ENCODE results near the gene TSPAN2.

Gene TSPAN2

DNA sequence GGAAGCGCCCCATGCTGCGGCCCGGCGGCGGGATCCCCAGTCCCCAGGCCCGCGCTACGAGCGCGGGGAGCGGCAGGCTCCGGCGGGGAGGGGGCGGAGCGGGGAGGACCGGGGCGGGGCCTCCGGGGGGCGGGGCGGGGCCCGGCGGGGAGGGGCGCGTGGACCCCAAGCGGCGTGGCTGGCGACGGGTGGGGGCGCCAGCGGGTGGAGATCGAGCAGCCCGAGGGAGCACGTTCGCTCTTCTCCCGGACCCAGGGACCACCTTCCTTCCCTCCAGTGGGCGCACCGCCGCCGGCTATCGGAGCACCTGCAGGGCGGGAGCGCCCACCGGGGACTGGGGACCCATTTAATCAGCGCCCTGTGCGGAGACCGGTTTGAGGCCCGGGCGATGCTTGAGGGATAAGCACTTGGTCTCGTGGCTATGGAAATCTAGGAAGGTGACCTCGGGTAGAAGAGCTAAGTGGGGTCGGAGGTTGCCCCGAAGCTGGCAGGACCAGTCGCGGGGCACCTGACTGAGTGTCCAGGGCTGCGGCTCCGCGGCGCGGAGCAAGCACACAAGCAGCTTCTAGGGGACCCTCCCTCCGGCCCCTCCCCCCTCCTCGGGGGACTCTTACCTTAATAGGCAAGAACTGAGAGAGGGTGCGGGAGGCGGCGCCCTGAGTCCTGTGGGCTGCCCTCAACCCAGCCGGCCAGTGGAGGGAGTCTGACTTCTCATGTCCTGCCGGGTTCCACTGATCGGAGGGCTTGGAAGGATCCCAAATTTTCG, at the start of gene TSPAN2:
Gene TSPAN2, minus strand, starts transcription at position 84 of the 766 bp plus-strand sequence. Its CDS starts 71 bp downstream, at position 13.
- peak; percentile 33 for DNase-seq (ENCODE audit: low read depth)

DNA sequence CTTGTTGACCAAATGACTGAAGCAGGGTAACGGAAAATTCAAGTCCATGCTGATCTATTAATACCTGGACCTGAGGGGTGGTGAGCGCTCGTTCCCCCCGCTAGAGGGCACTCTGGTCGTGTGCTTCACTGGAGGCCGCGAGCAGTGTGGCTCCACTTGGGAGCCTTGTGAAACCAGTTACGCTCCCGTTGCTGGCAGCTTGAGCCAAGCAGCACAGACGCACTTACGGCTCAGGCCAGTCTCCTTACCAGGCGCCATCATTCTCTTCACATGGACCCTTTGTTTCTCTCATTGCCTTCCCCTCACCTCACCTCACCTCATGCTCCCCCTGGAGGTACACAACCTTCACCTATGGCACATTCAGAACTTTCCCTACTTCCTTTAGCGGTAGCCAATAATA, 49.7 kb upstream of the TSPAN2 start:
- DNase-seq (ENCODE audit: low read depth) = peak; percentile 51

DNA sequence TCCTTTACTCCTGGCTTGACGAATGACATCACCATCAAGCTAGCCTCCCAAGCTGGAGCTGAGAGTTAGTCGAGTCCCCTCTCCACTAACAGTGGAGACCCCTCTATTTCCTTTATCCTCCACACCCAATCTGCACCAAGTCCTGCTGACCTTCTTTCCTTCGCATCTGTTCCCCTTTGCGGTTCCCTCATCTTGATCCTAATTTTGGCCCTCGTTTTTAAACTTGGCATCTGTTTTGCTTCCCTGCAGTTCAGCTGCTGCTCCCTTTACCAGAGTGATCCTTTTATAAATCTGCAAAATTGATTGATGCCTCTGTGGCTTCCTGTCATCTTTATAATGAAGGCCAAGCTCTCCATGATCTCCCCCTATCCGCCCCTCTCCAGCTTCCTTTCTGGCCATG, 49.0 kb upstream of the TSPAN2 start:
- no peak for DNase-seq (ENCODE audit: low read depth)

DNA sequence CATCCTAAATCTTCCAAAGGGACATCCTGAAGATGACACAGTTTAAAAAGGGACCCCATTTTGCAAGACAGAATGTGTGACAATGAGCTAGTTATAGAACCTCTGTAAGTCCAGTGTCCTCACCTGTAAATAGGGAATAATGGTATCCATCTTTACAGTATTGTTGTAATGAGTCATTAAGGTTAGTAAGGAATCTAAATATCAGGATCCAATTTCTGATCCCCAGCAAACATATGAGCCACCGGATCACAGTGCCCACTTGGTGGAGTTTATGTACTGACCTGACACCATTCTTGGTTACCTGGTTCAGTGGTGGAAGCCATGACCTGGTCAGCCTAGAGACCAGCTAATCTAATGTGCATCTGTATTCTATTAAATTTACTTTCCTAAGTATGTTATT, 47.9 kb upstream of the TSPAN2 start:
- DNase-seq (ENCODE audit: low read depth) = no peak

DNA sequence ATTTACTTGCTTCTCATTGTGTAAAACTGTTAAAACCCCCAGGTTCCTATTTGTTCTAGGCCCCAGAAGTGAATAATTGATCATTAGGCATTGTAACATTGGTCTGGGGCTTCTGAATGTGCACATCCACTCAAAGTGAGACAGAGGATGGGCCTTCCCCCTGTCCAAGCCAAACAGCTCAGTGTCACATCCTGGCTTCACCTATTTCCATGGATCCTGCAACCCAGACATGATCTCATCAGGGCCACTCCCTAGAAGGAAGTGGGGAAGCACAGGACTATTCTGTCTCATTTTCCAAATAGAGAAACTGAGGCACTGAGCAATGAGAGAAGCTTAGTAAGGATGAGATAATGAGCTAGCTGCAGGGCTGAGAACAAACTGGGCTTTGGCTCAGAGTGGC, 47.4 kb upstream of the TSPAN2 start:
- DNase-seq (ENCODE audit: low read depth) = no peak

DNA sequence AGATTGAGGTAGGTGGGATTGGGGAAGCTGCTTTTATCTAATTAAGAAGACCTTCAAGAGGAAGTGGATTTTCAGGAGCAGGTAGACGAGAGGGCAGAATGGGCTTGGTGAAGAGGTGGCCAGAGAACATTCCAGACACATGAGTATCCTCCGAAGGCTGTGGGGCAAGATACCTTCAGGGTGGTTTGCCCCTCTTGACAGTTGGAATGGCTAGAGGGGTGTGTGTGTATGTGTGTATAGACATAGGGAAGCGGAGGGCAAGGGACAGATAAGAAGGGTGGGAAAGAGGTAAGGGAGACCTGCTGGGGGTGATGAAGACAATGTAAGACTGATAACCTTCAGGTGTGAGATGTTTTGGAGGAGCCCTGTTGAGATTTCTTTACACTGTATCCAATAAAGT, 46.8 kb upstream of the TSPAN2 start:
- DNase-seq (ENCODE audit: low read depth) = no peak

DNA sequence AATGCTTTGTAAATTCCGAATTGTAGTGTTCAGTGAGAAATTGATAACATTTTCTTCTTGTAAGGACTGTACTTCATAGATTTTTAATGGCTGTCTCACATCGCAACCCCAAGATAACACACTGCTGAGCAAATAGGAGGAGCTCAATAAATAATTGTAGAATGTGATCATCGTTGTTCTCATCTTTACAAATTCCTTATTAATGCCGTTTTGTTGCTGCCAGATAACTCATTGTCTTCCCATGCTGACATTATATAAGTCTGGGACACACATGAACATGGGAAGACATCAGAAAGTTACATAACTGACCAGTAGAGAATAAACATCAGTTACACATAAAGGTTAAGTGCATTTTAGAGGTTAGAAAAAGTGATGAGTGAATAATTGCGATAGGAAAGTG, 46.4 kb upstream of the TSPAN2 start:
- DNase-seq (ENCODE audit: low read depth) = no peak

DNA sequence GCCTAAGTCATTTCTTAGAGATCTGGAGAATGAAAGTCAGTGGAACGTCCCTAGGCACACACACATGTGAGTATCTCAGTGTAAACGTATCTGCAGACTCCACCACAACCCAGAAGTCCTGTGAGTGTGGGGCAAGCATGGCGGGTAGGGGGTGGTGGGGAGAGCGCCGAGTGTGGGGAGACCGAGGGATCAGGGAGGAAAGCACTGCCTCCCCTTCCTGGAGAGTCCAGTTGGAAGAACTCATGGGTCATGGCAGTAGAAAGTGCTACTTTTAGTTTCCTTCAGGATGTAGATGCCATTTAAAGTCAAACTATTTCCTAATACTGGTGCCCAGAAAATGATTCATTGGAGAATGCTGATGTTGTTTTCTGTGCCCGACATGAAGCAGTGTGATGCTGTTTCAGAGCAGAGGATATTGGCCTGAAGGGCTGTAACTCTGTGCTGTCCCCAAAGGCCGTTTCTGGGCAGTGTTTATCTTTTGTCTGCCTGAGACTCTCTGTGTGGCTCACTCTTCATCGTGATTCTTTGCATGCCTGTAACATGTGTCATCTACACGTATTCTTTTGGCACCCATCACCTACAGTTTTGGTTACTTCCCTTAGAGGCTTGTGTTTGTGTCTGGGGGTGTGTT, 45.7 kb upstream of the TSPAN2 start:
- DNase-seq (ENCODE audit: low read depth) = no peak

DNA sequence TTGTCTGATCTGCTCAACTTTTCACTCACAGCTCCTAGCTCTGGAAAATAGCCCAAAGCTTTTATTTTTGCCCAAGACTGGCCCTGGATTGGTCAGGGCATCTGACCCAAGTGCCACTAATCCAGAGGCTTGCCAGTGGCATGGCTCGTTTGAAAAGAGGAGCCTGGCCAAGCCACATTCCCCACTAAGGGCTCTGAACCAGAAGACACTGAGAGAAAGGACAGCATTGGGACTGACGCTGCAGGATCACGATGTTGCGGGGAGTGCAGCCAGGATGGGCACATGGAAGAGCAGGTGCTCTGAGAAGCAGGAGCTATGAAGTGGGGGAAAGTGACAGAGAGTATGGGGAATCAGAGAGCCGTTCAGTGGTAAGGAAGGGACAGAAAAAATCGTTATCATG, 44.9 kb upstream of the TSPAN2 start:
- DNase-seq (ENCODE audit: low read depth) = no peak

DNA sequence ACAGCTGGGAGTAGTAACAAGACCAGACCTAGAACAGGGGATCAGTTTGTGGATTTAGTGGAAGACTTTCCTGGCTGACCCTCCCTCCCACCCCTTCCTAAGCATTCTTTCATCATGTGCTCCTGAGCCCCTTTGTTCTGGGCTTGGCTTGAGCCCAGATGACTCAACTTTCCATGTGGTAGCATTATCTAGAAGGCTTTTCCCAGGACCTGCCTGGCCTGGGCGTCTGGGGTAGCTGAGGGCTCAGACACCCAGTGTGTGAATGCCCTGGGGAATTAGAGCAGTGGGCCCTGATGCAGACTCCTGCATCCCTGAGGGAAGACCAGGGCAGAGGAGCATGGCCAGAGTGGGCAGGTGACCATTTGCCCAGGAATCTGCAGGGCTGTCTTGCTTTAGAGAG, 44.1 kb upstream of the TSPAN2 start:
- no peak for DNase-seq (ENCODE audit: low read depth)

DNA sequence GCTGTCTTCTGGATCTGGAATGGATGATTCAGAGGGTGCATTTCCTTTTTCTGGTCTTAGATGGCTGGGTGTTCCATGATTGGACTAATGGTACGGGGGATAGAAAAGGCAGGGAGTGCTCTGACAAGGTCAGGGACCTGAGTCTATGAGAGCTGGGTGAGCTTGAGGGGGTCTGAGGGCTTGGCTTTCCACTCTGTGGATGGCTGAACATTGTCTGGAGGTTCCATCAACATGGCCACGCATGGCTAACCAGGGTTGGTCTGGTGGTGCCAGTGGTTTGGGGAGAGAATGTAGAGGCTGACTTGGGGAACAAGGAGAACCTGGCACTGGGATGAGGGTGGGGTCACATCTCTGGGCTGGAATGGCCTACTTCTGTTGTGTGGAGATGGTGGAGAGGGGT, 41.5 kb upstream of the TSPAN2 start:
- DNase-seq (ENCODE audit: low read depth) = no peak

DNA sequence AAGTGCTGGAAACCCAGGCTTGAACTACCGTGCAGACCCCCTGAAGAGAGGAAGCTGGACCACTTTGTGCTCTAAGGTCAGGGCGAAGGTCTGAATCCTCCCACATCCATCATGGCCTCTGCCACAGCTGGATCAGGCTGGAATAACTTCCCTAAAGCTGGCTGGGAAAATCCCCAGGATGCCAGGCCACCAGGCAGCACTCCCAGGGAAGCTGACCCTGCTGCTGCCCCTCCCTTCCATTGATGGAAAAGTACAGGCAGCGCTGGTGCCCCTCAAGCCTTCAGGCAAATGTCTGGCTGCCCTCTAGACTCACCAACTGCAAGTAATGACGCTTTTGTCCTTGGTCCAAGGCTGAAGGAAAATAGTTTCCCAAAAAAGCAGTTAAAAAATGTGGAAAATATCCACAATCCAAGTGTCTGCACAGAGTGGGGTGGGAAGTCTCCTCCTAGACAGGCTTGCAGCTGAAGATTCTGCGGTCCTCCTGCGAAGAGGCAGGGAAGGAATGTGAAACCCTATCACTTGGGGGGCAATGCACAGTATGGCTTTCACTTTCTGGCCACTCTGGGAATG, 39.9 kb upstream of the TSPAN2 start:
- DNase-seq (ENCODE audit: low read depth) = no peak

DNA sequence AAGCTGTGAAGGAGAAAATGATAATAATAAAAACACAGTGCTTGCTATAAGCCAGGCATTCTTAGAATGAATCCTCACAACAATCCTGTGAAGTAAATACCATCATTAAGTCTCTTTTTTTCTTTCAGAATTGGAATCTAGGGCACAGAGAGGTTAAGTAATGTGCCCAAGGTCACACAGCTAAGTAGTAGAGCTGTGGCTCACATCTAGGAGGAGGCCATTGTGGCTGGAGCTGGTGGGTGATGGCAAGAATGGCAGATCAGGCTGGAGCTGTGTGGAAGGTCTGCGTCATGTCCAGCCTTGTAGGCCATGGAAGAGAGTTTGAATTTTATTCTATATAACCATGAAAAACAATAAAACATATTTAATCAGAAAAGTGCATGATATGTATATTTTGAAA, 38.2 kb upstream of the TSPAN2 start:
- DNase-seq (ENCODE audit: low read depth) = no peak

DNA sequence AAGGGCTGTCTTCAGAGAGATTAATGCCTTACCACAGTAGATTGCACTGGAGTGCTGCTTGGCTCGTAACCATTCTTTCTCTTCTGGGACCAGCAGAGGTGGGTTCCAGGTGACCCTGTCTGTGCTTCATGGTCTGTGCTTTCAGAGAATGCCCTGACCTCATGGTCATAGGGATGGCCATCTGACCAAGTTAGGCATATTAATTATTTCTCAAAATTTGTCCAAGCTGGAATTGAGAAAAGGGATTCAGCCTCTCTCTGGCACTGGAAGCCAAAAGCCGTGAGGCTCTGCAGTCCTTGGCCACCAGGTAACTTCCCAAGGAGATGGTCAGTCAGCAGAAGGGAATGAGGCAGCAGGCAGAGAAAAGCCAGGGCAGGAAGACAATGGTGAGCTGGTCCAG, 37.2 kb upstream of the TSPAN2 start:
- DNase-seq (ENCODE audit: low read depth) = no peak

DNA sequence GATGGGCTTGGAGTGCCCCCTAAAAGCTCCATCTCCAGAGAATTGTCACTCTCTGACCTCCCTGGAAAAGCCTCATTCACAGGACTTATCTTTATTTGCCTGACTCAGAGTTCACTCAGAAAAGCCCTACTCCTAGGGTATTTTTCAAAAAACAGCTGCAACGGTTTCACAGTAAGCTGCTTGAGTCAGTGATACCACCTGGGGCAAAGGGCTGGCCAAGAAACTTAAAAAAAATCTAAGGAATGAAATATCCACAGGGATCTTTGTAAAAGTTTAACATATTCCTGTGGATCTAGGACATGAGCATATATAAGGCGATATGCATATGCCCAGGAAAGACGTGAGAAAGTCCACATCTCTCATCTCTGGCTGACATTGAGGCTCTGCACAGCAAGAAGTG, 33.8 kb upstream of the TSPAN2 start:
- DNase-seq (ENCODE audit: low read depth) = no peak

DNA sequence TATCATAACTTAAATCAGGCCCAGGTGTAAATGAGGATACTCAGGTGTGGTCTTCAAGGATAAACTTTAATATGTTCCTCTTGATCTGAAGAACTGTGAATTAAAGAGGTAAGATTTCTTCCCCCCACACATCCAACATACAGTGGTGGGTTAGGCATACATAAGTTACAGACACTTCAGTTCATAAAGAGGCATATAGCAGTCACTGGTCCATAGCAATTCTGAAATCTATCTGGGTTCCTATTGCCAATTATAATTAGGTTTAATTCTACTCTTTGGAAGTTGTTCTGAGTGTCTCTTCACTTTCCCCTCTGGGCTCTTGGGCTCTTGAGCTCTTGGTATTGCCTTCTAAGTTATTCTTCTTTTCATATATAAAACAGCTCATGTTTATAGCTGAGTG, 32.5 kb upstream of the TSPAN2 start:
- no peak for DNase-seq (ENCODE audit: low read depth)

DNA sequence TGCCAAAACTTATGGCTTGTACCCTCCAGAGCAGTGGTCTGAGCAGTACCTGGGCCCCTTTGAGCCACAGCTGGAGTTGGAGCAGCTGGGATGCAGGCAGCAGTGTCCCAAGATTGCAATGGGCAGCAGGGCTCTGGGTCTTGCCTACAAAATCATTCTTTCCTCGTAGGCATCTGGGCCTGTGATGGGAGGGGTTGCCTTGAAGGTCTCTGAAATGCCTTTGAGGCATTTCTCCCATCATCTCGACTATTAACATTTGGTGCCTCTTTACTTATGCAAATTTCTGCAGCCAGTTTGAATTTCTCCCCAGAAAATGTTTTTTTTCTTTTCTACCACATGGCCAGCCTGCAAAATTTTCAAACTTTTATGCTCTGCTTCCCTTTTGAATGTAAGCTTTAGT, 31.0 kb upstream of the TSPAN2 start:
- no peak for DNase-seq (ENCODE audit: low read depth)

DNA sequence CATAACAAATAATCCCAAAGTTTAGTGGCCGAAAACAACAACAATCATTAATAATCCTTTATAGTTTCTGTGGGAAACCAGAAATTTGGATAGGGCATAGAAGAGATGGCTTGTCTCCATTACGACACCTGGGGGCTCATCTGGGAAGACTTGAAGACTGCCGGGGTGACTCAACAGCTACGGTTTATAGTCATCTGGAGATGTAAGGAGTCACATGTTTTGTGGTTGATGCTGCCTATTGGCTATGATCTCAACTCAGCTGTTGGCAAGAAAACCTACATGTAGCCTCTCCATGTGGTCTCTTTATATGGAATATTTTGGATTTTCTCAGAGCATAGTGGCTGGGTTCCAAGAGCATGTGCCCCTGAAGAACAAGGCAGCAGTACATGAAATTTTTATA, 29.3 kb upstream of the TSPAN2 start:
- no peak for DNase-seq (ENCODE audit: low read depth)

DNA sequence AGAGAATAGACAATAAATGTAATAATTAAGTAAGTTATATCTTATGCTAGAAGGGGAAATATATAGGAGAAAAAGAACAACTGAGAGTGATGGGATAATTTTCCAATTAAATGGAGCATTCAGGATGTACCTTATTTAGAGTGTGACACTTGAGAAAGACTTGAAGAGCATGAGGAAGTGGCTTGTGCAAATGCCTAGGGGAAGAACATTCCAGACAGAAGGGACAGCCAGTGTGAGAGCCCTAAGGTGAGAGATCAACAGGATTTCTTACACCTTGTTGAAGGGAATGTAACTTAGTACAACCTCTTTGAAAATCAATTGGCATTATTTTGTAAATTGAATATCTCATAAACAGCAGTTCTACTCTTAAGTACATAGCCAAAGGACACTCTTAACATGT, 28.8 kb upstream of the TSPAN2 start:
- DNase-seq (ENCODE audit: low read depth) = no peak

DNA sequence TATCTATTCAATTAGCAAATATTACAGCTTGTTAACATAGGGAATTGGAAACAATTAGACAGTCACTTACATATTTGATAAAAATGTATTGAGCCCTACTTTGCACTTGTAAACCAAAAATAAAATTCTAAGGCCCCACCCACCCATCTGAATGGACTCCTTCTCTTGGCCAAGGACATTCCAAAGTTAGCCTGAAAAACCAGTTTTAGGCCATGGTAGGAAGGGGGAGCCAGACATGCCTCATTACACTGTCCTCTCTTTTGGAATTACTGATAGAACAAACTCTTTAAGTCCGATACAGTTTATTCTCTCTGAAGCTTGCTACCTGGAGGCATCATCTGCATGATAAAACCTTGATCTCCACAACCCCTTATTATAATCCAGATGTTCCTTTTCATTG, 28.0 kb upstream of the TSPAN2 start:
- DNase-seq (ENCODE audit: low read depth) = no peak

DNA sequence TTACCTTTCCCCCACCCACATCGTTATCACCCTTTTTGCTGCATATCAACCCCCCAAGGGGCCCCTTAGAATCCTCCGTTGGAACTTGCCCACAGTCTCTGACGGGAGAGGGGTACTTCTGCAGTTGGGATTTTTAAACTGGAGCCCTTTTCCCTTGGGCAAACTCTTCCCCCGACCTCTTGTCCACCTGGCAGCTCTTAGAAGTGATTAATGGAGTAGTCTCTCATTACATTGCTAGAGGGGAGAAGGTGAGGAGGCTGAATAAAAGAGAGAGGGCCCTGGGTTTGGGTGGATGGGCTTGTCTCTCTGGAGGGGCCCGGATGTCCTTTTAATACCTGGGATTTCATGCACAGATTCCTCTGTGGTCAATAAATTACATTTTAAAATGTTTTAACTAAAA, 27.2 kb upstream of the TSPAN2 start:
- DNase-seq (ENCODE audit: low read depth) = no peak

DNA sequence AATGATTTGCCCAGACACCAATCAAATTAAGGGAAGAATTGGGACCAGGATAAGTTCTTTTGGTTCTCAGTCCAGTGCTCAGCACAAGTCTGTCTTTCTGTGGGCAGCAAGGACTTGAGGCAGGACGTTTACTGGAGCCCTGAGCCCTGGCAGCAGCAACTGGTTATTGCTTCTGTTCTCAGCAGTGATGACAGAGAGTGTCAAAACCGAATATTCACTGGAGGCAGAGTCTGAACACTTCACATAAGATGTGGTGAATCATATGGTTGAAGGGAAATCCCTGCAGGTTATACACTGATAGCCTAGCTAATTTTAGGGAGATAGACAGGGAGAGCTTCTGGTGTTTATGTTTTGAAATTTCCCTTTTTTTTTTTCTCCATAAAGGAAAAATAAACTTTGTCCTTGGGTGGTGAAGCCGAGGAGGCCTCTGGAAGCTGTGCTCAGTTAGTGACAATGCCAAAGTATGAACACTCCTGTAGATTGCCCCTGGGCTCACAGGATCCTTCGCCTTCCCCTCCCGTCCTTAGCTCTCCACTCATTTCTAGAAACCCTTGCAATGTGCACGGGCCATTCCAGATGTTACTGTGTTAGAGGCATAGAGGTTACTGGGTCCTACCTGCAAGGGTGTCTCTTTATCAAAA, 26.3 kb upstream of the TSPAN2 start:
- no peak for DNase-seq (ENCODE audit: low read depth)

DNA sequence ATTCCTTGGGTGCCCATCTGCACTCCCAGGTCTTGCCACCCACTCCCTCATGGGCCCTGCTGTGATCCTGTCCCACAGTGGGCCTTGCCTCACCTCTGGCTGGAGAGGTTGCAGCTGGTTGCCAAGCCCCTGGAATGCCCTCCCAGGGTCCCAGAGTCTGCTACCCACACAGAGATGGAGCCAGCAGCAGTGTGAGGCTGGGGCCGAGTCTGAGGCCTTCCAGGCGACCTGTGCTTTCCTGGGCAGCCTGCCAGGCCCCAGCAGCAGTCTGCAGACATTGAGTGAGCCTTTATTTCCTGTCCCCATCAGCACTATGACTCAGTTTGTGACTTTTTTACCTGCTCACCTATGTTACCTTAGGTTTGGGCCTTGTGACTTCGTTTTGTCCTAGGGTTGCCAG, 25.0 kb upstream of the TSPAN2 start:
- DNase-seq (ENCODE audit: low read depth) = no peak

Measured in activated T-cell treated with anti-CD3 and anti-CD28 coated beads for 48 hours (primary cell).